ENCODE results near the gene RASSF1.
A peak's percentile ranks its signal among the peaks of the same experiment; 100 is the strongest.

The RASSF1 gene

DNA sequence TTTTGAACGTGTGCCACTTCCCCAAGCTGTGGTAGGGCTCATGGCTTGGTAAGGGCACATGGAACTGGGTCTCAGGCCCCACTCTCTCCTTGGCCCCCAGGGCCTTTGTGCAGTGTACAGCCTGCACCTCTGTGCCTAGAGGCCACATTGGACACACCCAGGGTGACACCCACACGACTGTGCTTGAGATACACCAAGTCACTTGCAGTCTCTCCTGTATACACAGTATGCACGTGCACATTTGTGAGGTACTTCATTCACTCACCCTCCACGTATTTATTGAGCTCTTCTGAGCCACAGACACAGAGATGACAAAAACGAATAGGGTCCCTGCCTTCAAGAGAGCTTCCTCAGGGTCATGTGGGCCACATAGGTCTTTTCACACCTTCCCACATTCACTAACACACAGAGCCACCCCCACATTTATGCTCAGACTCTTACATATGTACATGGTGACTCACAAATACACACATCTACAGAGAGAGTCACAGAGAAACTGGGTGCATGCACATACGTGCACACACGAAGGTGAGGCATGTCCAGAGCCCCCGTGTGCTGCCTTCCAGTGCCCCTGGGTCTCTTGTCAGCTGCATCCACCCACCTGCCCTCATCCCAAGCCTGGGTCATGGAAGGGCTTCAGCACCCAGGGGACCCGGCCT, 28.5 kb upstream of the RASSF1 start:
- no peak for DNase-seq (ENCODE audit: insufficient read length, low spot score)
- FAIRE-seq = no peak

DNA sequence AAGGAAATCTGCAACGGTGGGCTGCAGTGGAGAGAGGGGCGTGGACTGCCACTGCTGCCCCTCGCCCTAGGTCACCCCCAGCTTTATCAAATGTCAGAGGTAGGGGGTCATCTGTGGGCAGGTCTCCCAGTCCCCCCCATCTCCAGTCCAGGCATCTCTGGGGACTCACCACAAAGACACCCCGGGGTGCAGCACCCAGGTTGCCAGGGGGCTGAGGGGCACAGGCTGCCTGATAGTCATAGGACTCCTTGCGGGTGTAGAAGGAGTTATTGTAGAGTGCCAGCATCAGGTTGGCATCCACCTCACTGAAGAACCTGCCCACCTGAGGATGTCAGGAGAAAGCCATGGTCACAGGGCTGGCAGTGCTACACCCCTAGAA, 25.2 kb upstream of the RASSF1 start:
- no peak for DNase-seq (ENCODE audit: insufficient read length, low spot score)
- FAIRE-seq = peak; percentile 28

DNA sequence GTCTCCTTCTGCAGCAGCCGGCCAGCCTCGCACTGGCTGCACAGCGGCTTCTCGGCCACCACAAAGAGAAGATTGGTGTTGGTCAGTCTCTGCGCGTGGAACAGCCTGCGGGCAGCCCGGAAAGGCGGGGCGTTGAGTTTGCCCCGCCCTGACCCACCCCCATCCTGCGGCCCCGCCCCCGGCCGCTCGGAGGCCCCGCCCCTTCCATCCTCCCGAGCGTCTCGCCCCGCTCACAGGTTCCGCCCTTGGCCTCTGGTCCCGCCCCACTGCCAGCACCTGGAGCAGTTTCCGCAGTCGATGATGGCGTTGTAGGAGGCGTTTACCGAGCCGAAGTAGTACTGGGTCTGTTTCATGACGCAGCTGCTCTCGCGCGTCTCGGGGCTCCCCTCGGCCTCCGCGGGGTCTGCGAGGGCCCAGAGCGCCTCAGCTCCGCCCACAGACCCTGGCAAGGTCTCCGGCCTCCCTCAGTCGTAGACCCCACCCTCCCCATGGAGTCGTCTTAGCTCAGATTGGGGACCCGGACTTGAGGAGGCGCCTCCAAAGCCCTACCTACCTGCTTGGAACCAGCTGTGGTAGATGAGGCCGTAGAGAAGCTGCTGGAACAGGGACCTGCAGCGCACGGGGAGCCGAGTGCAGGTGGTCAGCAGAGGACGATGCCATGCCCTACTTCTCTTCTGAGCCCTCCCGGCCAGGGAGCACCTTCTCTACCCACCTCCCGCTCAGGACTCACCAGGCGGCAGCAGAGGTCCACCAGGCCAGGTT, 24.6 kb upstream of the RASSF1 start:
- FAIRE-seq = peak; percentile 81
- peak; percentile 85 for DNase-seq (ENCODE audit: insufficient read length, low spot score)

DNA sequence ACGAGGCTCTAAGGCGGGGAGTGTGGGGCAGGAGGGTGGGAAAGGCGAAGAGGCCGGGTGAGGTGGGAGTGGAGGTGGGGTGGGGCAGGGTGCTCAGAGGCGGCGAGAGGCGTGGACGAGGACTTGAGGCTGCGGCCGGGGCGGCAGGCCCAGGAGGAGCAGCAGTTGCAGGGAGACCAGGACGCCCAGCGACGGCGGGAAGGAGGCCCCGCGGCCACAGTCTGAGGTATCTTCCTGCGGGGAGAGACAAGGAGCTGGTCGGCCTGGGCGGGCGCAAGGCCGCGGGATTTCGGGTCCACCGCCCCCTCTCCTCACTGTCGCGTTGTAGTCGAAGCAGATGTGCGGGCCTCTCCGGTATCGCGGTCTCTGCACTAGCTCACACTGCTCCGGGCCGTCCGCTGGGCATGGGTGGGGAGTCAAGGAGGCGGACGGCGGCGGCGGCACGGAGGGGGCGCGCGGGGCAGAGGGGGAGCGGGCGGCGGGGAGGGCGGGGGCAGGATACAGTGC, 24.0 kb upstream of the RASSF1 start:
- no peak for FAIRE-seq
- DNase-seq (ENCODE audit: insufficient read length, low spot score) = no peak

DNA sequence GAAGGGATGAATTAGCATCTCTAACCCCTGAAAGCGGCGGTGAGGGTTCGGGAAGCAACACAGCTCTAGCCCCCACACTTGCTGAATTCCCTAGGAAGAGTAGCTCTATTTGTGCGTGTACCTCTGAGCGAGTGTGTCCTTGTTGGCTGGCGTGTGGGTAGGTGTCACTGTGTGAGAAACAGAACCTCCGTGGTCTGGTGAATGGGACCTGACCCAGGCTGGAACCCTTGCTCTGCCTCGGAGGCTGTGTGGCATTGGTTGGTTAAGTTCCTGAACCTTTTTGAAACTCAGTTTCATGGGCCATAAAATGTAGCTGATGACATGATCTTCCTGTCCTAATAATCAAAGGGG, 19.1 kb upstream of the RASSF1 start:
- FAIRE-seq (no peak), DNase-seq (ENCODE audit: insufficient read length, low spot score) (no peak)

DNA sequence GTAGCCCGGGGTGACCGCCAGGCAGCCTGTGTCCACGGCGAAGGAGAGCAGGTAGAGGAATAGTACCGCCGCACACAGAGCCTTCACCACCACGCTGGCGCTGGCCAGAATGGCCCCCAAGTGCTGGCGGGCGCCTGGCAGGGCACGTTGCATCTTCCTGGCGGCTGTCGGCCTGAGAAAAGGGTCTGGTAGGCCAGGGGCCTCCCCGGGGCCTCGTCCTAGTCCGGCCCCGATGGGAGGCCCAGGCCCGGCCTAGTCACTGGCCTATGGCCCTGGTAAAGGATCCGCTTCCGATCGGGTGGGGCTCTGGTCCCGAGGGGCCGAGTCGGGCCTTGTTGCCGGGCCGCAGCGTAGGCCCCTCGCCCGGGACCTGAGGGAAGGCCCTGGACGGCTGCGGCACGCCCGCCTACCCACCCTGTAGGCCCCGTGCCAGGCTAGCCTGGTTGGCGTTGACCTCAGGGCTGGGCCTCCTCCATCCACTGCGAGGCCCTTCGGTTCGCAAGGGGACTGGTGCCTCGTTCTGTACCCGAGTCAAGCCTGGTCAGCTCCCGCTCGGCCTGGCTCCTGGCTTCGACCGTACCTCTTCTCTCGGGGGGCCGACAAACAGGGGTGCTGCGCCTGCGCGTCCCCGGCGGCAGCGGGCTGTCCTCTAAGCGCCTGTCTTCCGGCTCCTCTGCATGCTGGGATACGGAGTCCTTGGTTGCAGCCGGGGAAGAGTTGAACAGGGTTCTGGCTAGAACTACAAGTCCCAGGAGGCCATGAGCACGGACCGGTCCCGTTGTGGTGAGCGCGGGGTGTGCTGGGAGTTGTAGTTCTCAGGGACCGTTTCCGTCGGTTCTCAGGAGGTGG, 18.5 kb upstream of the RASSF1 start, which contains the start of gene TMEM115:
TMEM115 (minus strand) TSS at position 611 of the 849 bp plus-strand sequence; CDS start at position 153, 458 bp downstream.
- peak; percentile 99 for DNase-seq (ENCODE audit: insufficient read length, low spot score)
- FAIRE-seq = peak; percentile 99

DNA sequence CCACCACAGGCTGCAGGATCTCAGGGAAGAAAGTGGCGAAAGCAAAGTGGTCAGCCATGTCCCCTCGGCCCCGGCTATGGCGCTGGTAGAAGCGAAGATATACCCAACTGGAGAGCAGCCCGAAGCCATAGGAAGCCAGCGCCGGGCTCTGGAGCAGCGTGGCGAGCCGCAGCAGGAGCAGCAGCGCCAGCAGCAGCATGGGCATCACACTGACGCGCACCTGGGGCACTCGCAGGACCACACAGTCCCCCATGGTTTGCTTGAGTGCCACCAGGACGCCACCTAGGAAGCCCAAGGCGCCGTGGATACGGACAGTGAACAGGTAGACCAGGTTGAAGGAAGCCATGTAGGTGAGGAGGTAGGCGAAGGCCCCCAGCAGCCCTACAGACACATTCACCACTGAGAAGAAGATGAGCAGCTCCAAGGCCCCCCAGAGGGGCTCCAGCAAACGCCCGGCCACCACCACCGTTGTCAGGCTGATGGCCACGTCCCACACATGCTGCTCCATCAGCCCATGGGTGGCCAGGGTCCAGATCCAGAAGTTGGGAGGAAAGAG, 17.8 kb upstream of the RASSF1 start:
- no peak for FAIRE-seq
- DNase-seq (ENCODE audit: insufficient read length, low spot score) = no peak

DNA sequence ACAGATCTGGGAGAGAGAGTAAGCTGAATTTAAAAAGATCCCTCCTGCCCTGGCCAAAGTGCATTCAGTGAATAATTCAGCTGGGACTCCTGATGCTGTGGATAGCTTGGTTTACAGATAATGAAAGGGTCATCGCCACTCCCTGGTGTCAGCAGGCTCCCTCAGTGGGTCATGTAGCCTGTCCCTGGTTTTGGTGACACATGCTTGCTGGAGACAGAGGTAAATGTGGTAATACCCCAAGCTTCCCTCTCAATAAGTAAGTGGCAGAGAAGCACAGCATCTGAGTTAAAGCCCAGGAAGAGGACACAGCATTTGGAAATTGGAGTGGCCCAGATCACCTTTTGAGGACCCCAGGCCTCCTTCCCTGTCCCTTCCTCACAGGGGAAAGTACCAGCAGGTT, 16.8 kb upstream of the RASSF1 start:
- no peak for FAIRE-seq

DNA sequence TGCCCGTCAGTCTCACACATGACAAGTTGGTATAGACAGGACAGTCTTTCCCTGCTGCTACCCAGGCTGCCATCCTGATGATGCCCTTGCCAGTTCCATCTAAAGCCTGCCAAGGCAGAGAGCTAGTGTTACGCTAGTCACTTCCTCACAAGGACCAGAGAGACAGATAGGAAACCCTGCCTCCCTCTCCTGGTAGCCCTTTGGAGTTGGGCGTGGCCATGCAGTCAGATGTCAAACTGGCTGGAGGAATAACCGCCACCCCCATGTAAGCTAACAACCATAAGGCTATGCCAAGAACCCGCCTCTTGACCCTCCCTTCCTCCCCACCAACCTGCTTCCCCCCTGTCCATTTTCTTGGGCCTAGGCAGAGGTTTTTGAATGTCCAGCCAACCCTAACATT, 15.9 kb upstream of the RASSF1 start:
- FAIRE-seq (no peak), DNase-seq (ENCODE audit: insufficient read length, low spot score) (no peak)

More for the DNA sequence above, 16.8 kb upstream of the RASSF1 start:
- no peak for DNase-seq (ENCODE audit: insufficient read length, low spot score)

DNA sequence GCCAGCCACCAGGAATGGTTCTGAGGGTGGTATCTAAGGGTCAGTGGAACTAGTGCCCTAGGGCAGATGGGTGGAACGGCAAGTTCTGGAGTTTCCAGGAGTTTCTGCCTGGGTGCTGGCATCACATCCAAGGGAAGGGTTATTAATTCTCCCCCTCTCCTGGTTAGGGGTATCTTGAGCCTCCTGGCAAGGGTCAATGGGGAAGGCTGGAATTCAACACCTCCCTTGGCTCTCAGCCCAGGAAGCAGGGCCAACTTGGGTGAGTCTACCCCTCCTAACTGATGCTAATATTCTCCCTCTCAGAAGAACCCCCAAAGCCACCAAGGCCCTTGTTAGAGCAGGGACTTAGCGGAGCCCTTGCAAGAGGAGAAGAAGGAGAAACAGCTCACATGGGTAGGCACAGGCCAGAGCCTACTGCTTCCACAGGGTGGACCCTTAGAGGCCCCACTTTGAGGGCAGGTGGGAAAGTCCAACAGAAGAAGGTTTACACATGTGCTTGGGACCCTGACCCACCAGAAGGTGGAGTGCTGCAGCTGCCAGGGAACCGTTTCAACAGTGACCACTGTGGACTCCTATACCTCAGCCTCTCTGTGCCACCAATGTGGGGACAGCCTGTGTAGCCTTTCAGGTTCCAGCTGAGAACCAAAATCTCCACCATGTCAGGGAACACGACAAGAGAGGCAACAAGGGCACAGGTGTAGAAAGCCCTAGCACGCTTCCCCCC, 15.4 kb upstream of the RASSF1 start:
- DNase-seq (ENCODE audit: insufficient read length, low spot score) (no peak), FAIRE-seq (no peak)

DNA sequence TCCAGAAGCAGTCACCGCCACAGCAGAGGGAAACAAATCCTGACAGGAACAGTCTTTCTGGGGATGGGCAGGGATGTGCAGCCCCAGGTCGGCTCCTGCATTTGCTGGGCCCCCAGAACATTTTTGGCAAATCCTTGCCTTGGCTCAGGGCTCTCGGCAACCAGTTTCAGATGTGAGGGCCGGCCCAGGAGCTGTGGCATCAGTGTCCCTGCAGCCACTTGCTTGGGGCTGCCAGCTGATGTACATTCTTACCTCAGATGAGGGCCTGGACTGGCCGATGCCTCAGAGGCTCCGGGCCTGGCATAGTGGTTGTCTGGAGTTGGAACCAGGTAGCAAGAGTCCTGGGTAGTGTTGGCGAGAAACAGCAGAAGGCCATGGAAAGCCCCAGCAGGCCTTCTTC, 14.2 kb upstream of the RASSF1 start:
- DNase-seq (ENCODE audit: insufficient read length, low spot score) (no peak), FAIRE-seq (no peak)

DNA sequence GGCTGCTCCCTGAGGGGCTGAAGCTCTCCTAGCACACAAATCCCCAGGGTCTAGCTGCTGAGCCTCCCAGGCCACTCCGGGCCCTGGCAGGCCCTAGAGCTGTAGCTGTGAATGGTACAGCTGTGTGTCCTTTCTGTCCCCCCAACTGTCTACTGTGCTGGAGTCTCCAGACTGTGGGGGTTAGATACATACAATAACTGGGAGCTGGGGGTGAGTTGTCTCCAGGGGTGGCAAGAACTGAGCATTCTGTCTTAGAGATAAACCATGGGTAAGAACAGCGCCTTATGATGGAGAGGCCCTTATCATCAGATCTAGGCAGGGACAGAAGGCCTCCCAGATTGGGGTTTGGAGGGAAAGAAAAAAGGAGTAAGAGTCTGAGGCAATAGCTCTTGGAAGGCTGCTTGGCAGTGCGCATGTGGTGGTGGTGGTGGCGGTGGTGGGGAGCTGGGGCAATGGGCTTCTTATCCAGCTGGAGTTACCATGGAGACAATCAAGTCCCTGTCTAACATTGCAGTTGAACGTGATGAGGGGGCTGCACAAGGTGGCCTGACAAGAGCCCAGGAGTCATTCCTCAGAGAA, 13.6 kb upstream of the RASSF1 start:
- no peak for DNase-seq (ENCODE audit: insufficient read length, low spot score)
- FAIRE-seq = no peak

DNA sequence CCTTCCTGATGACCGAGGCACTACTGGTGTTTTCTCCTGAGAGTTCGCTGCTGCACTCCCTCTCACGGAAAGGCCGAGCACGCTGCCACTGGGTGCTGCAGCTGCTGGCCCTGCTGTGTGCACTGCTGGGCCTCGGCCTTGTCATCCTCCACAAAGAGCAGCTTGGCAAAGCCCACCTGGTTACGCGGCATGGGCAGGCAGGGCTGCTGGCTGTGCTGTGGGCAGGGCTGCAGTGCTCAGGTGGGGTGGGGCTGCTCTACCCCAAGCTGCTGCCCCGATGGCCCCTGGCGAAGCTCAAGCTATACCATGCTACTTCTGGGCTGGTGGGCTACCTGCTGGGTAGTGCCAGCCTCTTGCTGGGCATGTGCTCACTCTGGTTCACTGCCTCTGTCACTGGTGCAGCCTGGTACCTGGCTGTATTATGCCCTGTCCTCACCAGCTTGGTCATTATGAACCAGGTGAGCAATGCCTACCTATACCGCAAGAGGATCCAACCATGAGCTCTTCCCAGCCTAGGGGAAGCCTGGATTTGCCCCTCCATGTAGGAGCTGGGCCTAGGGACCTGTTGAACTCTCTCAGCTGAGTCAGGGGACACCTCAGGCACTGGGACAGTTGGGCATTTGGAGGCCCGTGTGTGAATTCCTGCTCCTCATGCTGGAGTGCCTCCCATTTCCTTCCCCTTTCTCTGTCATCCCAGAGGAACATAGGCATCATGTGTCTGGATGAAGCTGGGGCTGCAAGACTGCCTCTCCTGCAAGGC, 12.8 kb upstream of the RASSF1 start:
- FAIRE-seq (no peak), DNase-seq (ENCODE audit: insufficient read length, low spot score) (no peak)

DNA sequence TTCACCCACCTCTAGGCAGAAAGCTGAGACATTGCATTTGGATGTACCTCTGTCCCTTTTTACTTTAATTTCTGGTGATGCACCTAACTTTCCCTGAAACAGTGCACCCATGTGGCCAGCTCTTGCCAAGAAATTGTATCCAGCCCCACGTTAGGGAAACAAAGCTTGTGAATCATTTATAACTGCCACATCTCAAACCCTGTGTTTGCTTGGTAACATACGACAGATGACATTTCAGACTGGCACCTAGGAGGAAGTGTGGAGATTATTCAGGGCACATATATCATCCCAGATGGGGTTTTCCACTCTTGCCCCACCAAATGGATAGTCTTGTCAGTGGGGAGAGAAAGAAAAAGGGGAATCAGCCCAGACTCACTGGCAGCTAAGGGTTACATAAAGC, 12.1 kb upstream of the RASSF1 start:
- no peak for FAIRE-seq
- DNase-seq (ENCODE audit: insufficient read length, low spot score) = no peak

DNA sequence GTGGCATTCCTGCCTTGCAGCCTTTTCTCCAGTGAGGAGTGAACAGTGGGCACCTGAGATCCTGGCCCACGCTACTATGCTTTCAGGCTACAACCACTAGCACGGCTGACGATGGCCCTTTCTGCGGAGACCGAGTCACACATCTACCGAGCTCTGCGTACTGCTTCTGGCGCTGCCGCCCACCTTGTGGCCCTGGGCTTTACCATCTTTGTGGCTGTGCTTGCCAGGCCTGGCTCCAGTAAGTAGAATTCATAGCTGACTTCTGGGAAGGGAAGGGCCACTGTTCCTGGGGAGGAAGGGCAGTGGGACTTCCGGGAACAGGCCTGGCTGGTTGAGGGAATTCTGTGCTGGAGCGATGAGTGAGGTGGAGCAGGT, 10.7 kb upstream of the RASSF1 start:
- DNase-seq (ENCODE audit: insufficient read length, low spot score) (no peak), FAIRE-seq (no peak)

DNA sequence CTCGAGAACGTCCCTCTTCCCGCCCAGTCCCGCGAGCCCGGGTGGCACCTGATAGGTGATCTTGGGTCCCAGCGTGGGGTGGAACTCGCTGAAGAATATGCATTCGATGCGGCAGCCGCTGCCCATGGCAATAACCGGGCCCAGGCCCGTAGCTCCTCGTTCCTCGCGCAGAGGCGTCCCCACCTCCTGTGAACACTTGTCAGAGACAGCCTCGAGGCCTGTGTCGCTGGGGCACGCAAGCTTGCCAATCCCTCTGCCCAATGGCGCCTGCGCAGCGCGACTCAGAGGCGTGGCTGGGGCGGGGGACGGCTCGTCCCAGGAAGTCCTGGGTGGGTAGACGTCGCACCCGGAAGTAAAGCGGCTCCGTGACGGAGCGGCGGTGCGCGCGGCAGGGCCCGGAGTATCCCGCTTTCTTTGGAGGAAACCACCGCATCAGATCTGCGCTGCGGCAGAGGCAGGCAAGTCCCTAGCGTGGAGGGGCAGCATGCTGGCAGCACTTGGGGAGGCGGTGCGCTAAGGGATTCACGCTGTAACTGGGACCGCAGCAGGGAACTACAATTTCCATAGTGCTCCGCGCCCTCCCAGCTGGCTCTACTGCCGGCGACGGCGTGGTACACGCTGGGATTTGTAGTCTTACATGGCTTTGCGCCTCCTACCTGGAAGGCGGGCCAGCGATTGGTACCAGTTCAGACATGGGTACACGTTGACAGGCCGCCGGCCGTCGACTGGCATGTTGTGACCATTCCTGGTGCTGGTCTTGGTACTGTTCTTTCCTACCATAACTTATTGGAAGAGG, 10.1 kb upstream of the RASSF1 start, which contains the start of the genes CYB561D2 and NPRL2:
CYB561D2 (plus strand) TSS at position 336 of the 796 bp plus-strand sequence. CDS start 572 bp downstream, outside the sequence.
NPRL2 (minus strand) TSS at position 249 of the 796 bp plus-strand sequence; CDS start at position 126, 123 bp downstream.
- FAIRE-seq = peak; percentile 97
- DNase-seq (ENCODE audit: insufficient read length, low spot score) = peak; percentile 98

DNA sequence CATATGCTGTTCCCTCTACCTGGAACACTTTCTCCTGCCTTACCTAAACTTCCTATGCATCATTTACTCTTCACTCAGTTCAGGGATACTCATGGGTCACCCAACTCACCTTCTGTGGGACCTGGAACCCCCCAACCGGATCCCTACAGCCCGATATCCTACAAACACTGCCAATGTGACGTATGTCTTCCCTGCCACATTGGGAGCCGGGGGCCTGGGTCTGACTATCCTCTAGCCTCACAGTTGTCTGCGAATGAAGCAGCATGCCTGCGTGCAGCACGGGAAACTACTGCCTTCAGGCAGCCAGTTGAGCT, 9.5 kb upstream of the RASSF1 start:
- no peak for DNase-seq (ENCODE audit: insufficient read length, low spot score)
- FAIRE-seq = no peak

DNA sequence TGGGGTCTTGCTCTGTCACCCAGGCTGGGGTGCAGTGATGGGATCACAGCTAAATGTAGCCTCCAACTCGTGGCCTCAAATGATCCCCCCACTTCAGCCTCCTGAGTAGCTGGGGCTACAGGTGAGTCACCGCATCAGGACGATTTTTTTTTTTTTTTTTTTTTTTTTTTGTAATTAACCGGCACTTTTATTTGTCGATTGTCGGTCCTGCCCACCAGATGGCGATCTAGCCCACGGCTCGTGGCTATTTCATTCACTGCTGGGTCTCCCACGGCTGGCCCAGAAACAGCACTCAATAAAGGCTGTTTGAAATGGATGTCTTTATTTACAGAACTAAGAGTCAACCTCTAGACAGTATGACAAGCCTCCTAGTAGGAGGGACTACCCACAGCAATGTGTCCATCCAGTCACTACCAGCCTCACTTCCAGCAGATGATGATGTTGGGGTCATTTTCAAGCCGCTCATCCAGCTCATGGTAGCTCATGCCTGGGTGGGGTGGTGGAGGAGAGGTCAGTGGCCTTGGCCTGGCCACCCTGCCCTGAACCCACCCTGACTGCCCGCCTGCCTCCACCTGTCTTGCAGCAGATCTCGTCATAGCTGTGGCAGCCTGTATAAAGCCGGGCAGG, 6.7 kb upstream of the RASSF1 start:
- FAIRE-seq = no peak
- peak; percentile 70 for DNase-seq (ENCODE audit: insufficient read length, low spot score)

Data from HTR-8/SVneo (cell line).